Endothelial cell of umbilical vein (primary cell): ENCODE data around the gene ZNF777. TPM values are rescaled to one million over a fixed set of nuclear protein-coding genes. Genes with fewer than 3 reads are reported as not detected.

Experiments used
- BruUV-seq: library from RNA; stranded (reverse); fragments of 400-500 nt; replicated peaks from 2 replicates; lab custom pipeline; 2021; lab: Mats Ljungman, UMichigan
- CTCF ChIA-PET: fragments of 300-600, 350-600 bp; sonication (Branson Sonifier 250); formaldehyde crosslinking; loops from one replicate; lab custom pipeline; 2021; ENCODE audit warnings: antibody characterized with exemption, inconsistent platforms; lab: Charles Lee
- POLR2A ChIA-PET: fragments of 300-600, 350-600 bp; sonication (Branson Sonifier 250); formaldehyde crosslinking; loops from one replicate; lab custom pipeline; 2021; ENCODE audit warnings: antibody characterized with exemption, inconsistent platforms; lab: Charles Lee
- DNase-seq: peaks from one replicate; pipeline ENCODE4 v3.0.0-alpha.2; 2011; ENCODE audit warnings: low read depth, low spot score
- FAIRE-seq: peaks from 2 replicates; lab custom pipeline; 2011; peaks lifted over from hg19 to GRCh38; lab: Jason Lieb, UNC
- H2AFZ ChIP-seq: 2 replicates; pipeline ENCODE4 v1.6.0; 2012; ENCODE audit warnings: low read depth, low read length, control low read depth, inconsistent platforms
- H3K27ac ChIP-seq: 2 replicates; pipeline ENCODE4 v1.5.1; 2011; ENCODE audit warnings: low read depth, mild to moderate bottlenecking, control low read depth, low read length, moderate library complexity; ENCODE audit not compliant: insufficient read depth
- H3K27me3 ChIP-seq, 2 experiments: 2 replicates each; pipeline versions ENCODE4 v1.6.0 to v1.6.1; 2011; ENCODE audit warnings: low read length in 2 of 2, mixed read lengths in 1 of 2; ENCODE audit not compliant: control insufficient read depth in 2 of 2, insufficient read depth in 2 of 2
- H3K36me3 ChIP-seq, 2 experiments: 2 replicates in 1 of 2; 3 replicates in 1 of 2; pipeline ENCODE4 v1.5.1; 2011; ENCODE audit warnings: low read length in 2 of 2, mild to moderate bottlenecking in 1 of 2, moderate library complexity in 1 of 2; ENCODE audit not compliant: control insufficient read depth in 2 of 2, insufficient read depth in 2 of 2; ENCODE audit errors: extremely low read depth in 1 of 2
- H3K4me1 ChIP-seq: 3 replicates; pipeline ENCODE4 v1.5.1; 2011; ENCODE audit warnings: mild to moderate bottlenecking, low read length; ENCODE audit not compliant: control insufficient read depth, insufficient read depth; ENCODE audit errors: extremely low read depth
- H3K4me2 ChIP-seq: 2 replicates; pipeline ENCODE4 v1.6.1; 2011; ENCODE audit warnings: low read length, control low read depth, mixed read lengths; ENCODE audit not compliant: insufficient read depth
- H3K4me3 ChIP-seq, 3 experiments: fragments of 200-600 bp in 1 of 3; sonication (generic), shearing (Covaris generic) in 1 of 3; replicated peaks in 1 of 3; 2 replicates each; pipeline ENCODE4 v1.5.1; 2011 to 2016; ENCODE audit warnings: control low read depth in 3 of 3, low read length in 3 of 3, mild to moderate bottlenecking in 2 of 3, inconsistent platforms in 1 of 3, low read depth in 1 of 3, moderate library complexity in 1 of 3; ENCODE audit not compliant: insufficient read depth in 1 of 3
- H3K79me2 ChIP-seq: 2 replicates; pipeline ENCODE4 v1.6.0; 2012; ENCODE audit warnings: low read length, inconsistent platforms; ENCODE audit not compliant: control insufficient read depth, insufficient read depth
- H3K9ac ChIP-seq: replicated peaks from 2 replicates; pipeline ENCODE3; 2011; ENCODE audit warnings: low read length, control low read depth; ENCODE audit not compliant: insufficient read depth; ENCODE audit errors: extremely low read depth
- H3K9me1 ChIP-seq: replicated peaks from 3 replicates; pipeline ENCODE4 v1.6.0; 2011; ENCODE audit warnings: mild to moderate bottlenecking, low read length; ENCODE audit not compliant: control insufficient read depth, insufficient read depth; ENCODE audit errors: extremely low read depth
- H3K9me3 ChIP-seq: replicated peaks from 2 replicates; pipeline ENCODE4 v1.5.1; 2012; ENCODE audit warnings: low read length, inconsistent platforms; ENCODE audit not compliant: control insufficient read depth, insufficient read depth
- H4K20me1 ChIP-seq: replicated peaks from 2 replicates; pipeline ENCODE3; 2011; ENCODE audit warnings: mild to moderate bottlenecking, low read length; ENCODE audit not compliant: control insufficient read depth, insufficient read depth; ENCODE audit errors: extremely low read depth
- CTCF ChIP-seq, 2 donors: IDR thresholded peaks; 1 replicate in 1 of 2; 2 replicates in 1 of 2; pipeline ENCODE4 v1.5.1; 2011; ENCODE audit warnings: low read length in 2 of 2, mild to moderate bottlenecking in 2 of 2, moderate library complexity in 2 of 2, control low read depth in 1 of 2, inconsistent platforms in 1 of 2, low read depth in 1 of 2; ENCODE audit not compliant: insufficient read depth in 1 of 2; ENCODE audit errors: extremely low read depth in 1 of 2
- EZH2 ChIP-seq: IDR thresholded peaks from 2 replicates; pipeline ENCODE4 v1.6.1; 2012; ENCODE audit warnings: borderline replicate concordance, low read depth, mild to moderate bottlenecking, moderate library complexity, low read length, inconsistent platforms; ENCODE audit not compliant: severe bottlenecking
- FOS ChIP-seq: IDR thresholded peaks from 2 replicates; pipeline ENCODE4 v1.6.1; 2011; ENCODE audit warnings: mild to moderate bottlenecking, low read length, moderate library complexity, borderline replicate concordance; ENCODE audit not compliant: insufficient read depth
- GATA2 ChIP-seq: IDR thresholded peaks from 2 replicates; pipeline ENCODE4 v1.7.0; 2011; ENCODE audit warnings: low read depth, mild to moderate bottlenecking, moderate library complexity, mixed read lengths, low read length; ENCODE audit not compliant: insufficient read length, insufficient read depth
- JUN ChIP-seq: IDR thresholded peaks from 2 replicates; pipeline ENCODE4 v1.6.1; 2011; ENCODE audit warnings: borderline replicate concordance, low read depth; ENCODE audit not compliant: insufficient read length, insufficient read depth
- MAX ChIP-seq: IDR thresholded peaks from 2 replicates; pipeline ENCODE4 v1.6.1; 2011; ENCODE audit not compliant: insufficient read depth, insufficient read length
- MYC ChIP-seq: IDR thresholded peaks from one replicate; pipeline ENCODE4 v1.6.1; 2011; ENCODE audit warnings: mild to moderate bottlenecking, low read depth, low read length
- POLR2A ChIP-seq: IDR thresholded peaks from 2 replicates; pipeline ENCODE4 v1.6.1; 2012; ENCODE audit warnings: low read depth, mild to moderate bottlenecking, control low read depth, low read length
- POLR2AphosphoS5 ChIP-seq: IDR thresholded peaks from 2 replicates; pipeline ENCODE4 v1.6.1; 2012; ENCODE audit warnings: low read depth, mild to moderate bottlenecking, control low read depth, low read length, moderate library complexity; ENCODE audit not compliant: insufficient read depth
- dilution Hi-C: fragments of 300-500 bp; cut with MboI; formaldehyde crosslinking; loops from one replicate; pipeline ENCODE4 v1.15.0; 2019; ENCODE audit warnings: low sequenced_read_pairs; ENCODE audit not compliant: extremely low pct_ligation_motif_present
- intact Hi-C: fragments of 100-400 bp; cut with micrococcal nuclease; formaldehyde crosslinking; loops from one replicate; pipeline ENCODE4 v1.10.0; 2022
- polyA plus RNA-seq, 4 experiments: library from polyadenylated mRNA; depleted of rRNA in 3 of 4; stranded (reverse) in 3 of 4; unstranded in 1 of 4; fragments of >200 nt; gene quantifications; 2 replicates each; pipeline versions ENCODE4 v1.2.1 to v1.2.3, GENCODE V29; 2011 to 2012; ENCODE audit warnings: missing spikeins in 1 of 4
- total RNA-seq: library from RNA; stranded (reverse); gene quantifications from 2 replicates; pipeline ENCODE4 v1.2.3, GENCODE V29; 2021

Gene ZNF777
- total and polyA plus RNA-seq, 2 donors (not counting 3 experiments of a cell fraction or from before 2014, with no cell fraction given) = 7.4 to 11.1 TPM

GRCh38 chr7:149510248-149510647, 49.4 kb upstream of the ZNF777 start:
- Histone ChIP-seq H3K9me1 (no peaks in the 10 kb centered on the region), H3K4me1 (no peaks in the 10 kb centered on the region), H3K27ac (no peak overlapping the region), H3K27me3 (no peaks in the 10 kb centered on the region), H3K79me2 (no peaks in the 10 kb centered on the region), H3K9me3 (no peaks in the 10 kb centered on the region), H3K36me3 (no peaks in the 10 kb centered on the region), H3K4me3 (no peak overlapping the region), H3K9ac (no peak overlapping the region), H2AFZ (no peak overlapping the region), H4K20me1 (no peaks in the 10 kb centered on the region), H3K4me2 (no peak overlapping the region)
- no peak for TF ChIP-seq GATA2
- no peak for TF ChIP-seq MAX
- TF ChIP-seq POLR2A = no peak
- no peak for TF ChIP-seq POLR2AphosphoS5
- TF ChIP-seq CTCF (IDR thresholded peaks at IDR 0.05; ENCODE audit: extremely low read depth in 1 of 2, insufficient read depth in 1 of 2, low read depth in 1 of 2, low read length in 2 of 2) = no peak
- TF ChIP-seq JUN = no peak
- no peak for TF ChIP-seq MYC
- no peak for TF ChIP-seq EZH2
- TF ChIP-seq FOS = no peak
- no peak for DNase-seq
- intact Hi-C loops (no loop called here), dilution Hi-C loops (no loop called here)
- ChIA-PET POLR2A (no interaction called here), CTCF (no interaction called here)
- FAIRE-seq = no peak
- BruUV-seq = no TSS peak
